ENCODE data around the gene UGT1A10.
"Not testable (repeated sequence)": the region's sequence is repeated elsewhere in the genome, so short reads cannot be mapped to it uniquely, and the experiment has no call there.

UGT1A10 gene

DNA sequence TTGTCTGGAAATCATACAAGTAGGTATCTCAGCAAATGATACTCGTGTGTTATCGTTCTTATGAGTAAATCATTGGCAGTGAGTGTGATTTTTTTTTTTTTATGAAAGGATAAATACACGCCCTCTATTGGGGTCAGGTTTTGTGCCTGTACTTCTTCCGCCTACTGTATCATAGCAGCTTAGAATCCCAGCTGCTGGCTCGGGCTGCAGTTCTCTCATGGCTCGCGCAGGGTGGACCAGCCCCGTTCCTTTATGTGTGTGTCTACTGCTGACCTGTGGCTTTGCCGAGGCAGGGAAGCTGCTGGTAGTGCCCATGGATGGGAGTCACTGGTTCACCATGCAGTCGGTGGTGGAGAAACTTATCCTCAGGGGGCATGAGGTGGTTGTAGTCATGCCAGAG is at the start of gene UGT1A10:
Gene UGT1A10, plus strand, starts transcription at position 143 of the 400 bp plus-strand sequence. Its CDS starts 75 bp downstream, at position 218.
- not testable (repeated sequence) for DNase-seq (ENCODE audit: low read depth in 2 of 2)

- DNase-seq (ENCODE audit: low read depth in 2 of 2), result no peak
These were observed 47.8 kb upstream of the UGT1A10 start for GRCh38 chr2:233588400-233588799.

DNA sequence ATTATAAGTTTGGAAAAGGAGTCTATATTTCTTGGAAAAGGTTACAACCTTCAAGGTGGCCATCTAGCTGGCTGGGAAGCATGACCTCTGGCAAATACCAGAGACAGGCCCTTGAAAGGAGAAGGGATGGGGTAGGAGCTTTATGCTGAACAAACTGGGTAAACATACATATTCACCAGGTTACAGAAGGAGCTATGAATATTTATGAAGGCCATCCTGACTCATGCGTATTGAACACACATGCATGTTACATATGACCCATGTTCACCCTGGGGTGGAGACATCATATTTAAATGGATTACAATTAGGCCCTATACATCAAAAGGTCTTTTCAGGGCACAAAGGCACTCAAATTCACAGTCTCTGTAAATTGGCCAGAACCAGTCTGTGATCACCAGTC is 43.5 kb upstream of the UGT1A10 start:
- DNase-seq (ENCODE audit: low read depth in 2 of 2), result not testable (repeated sequence)

- DNase-seq (ENCODE audit: low read depth in 2 of 2), result no peak
These were observed 43.0 kb upstream of the UGT1A10 start for GRCh38 chr2:233593201-233593600.

DNA sequence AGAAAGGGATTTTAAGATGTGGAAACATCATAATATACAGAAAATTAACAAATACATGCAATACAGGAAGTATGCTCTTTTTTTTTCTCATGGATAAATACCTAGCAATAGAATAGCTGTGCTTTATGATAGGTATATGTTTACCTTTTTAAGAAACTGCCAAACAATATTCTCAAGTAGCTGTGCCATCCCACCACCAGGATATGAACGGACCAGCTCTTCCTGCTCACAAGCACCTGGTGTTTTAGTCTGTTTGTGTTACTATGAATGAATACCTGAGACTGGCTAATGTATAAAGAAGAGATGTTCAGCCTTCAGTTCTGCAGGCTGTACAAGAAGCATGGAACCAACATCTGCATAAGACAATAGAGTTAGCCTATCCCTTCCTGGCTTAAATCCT is 38.7 kb upstream of the UGT1A10 start:
- DNase-seq (ENCODE audit: low read depth in 2 of 2), result no peak

- DNase-seq (ENCODE audit: low read depth in 2 of 2), result no peak
These were observed 37.3 kb upstream of the UGT1A10 start for GRCh38 chr2:233598952-233599351.

DNA sequence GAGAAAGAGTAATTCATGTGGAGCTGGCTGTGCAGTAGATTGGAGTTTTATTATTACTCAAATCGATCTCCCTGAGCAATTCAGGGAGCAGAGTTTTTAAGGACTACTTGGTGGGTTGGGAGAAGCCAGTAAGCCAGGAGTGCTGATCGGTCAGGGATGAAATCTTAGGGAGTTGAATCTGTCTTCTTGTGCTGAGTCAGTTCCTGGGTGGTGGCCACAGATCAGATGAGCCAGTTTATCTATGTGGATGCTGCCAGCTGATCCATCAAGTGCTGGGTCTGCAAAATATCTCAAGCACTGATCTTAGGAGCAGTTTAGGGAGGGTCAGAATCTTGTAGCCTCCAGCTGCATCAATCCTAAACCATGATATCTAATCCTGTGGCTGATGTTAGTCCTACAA is 35.9 kb upstream of the UGT1A10 start:
- no peak for DNase-seq (ENCODE audit: low read depth in 2 of 2)

DNA sequence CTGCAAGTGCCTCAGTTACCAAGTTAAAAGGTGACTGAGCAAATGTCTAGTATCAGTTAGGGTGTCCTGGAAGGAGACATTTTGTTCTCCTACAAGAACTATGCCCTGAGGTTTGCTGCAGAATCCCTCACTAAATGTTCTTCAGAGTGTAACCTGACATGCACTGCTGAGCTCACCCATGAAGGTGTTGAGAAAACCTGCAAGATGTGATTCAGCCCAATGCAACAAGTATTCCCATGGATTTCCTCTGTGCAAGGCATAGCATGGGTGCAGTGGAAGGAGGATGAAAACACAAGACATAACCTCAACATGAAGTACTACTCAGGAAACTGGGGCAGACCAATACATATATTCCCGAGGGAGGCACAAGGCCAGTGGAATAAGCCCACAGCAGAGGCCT is 34.2 kb upstream of the UGT1A10 start:
- DNase-seq (ENCODE audit: low read depth in 2 of 2), result no peak

DNA sequence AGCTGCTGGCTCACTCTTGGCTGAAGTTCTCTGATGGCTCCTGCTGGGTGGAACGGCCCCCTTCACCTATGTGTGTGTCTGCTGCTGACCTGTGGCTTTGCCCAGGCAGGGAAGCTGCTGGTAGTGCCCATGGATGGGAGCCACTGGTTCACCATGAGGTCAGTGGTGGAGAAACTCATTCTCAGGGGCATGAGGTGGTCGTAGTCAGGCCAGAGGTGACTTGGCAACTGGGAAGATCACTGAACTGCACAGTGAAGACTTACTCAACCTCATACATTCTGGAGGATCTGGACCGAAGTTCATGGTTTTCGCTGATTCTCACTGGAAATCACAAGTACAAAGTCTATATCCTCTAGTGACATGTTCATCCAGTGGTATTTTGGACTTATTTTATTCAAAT is 32.7 kb upstream of the UGT1A10 start:
- no peak for DNase-seq (ENCODE audit: low read depth in 2 of 2)

GRCh38 chr2:233604826-233605225 is 31.4 kb upstream of the UGT1A10 start:
- no peak for DNase-seq (ENCODE audit: low read depth in 2 of 2)

DNA sequence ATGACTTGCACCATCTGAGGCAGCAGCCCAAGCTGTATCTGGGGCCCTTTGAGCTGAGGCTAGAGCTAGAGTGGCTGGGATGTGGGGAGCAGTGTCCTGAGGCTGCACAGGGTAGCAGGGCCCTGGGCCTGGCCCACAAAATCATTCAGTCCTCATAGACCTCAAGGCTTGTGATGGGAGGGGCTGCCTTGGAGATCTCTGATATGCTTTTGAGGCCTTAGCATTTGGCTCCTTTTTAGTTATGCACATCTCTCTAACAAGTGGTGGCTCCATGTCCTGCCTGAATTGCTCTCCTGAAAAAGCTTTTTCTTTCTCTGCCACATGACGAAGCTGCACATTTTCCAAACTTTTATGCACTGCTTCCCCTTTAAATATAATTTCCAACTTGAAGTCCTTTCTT is 30.6 kb upstream of the UGT1A10 start:
- DNase-seq (ENCODE audit: low read depth in 2 of 2), result no peak

GRCh38 chr2:233611284-233611683 is 25.0 kb upstream of the UGT1A10 start:
- DNase-seq (ENCODE audit: low read depth in 2 of 2), result no peak

DNA sequence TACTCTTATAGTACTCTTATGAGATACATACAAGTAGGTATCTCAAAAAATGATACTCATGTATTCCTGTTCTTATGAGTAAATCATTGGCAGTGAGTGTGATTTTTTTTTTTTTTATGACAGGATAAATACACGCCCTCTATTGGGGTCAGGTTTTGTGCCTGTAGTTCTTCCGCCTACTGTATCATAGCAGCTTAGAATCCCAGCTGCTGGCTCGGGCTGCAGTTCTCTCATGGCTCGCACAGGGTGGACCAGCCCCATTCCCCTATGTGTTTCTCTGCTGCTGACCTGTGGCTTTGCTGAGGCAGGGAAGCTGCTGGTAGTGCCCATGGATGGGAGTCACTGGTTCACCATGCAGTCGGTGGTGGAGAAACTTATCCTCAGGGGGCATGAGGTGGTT is 18.8 kb upstream of the UGT1A10 start, which contains the start of gene UGT1A8:
Gene UGT1A8, plus strand, starts transcription at position 158 of the 400 bp plus-strand sequence. Its CDS starts 75 bp downstream, at position 233.
- not testable (repeated sequence) for DNase-seq (ENCODE audit: low read depth in 2 of 2)

- no peak for DNase-seq (ENCODE audit: low read depth in 2 of 2)
These were observed 16.0 kb upstream of the UGT1A10 start for GRCh38 chr2:233620204-233620603.

DNA sequence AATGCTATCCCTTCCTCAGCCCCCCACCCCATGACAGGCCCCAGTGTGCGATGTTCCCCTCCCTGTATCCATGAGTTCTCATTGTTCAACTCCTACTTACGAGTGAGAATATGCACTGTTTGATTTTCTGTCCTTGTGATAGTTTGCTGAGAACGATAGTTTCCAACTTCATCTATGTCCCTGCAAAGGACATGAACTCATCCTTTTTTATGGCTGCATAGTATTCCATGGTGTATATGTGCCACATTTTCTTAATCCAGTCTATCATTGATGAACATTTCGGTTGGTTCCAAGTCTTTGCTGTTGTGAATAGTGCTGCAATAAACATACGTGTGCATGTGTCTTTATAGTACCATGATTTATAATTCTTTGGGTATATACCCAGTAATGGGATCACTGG is 14.4 kb upstream of the UGT1A10 start:
- not testable (repeated sequence) for DNase-seq (ENCODE audit: low read depth in 2 of 2)

- DNase-seq (ENCODE audit: low read depth in 2 of 2), result no peak
These were observed 8.8 kb upstream of the UGT1A10 start for GRCh38 chr2:233627331-233628025.

GRCh38 chr2:233638836-233639235 is 2.6 kb downstream of the UGT1A10 start:
- DNase-seq (ENCODE audit: low read depth in 2 of 2), result no peak

DNA sequence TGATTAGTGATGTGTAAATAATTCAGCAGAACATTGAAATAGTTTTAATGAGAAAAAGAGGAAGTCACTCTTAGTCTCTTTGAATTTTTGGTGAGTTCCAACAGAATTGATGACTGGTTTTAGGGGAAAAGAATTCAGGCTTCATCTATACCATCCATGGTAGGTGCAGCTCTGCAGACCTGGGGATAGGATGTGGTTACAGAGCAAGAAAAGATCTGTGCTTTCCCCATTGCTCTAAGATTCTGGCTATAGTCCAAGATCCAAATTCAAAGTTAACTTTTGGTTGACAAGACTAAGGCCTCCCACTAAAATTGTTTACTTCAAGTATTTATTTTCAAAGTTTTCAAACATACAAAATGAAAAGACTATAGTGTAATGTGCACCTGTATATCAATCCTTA is 3.6 kb downstream of the UGT1A10 start:
- DNase-seq (ENCODE audit: low read depth in 2 of 2), result no peak

DNA sequence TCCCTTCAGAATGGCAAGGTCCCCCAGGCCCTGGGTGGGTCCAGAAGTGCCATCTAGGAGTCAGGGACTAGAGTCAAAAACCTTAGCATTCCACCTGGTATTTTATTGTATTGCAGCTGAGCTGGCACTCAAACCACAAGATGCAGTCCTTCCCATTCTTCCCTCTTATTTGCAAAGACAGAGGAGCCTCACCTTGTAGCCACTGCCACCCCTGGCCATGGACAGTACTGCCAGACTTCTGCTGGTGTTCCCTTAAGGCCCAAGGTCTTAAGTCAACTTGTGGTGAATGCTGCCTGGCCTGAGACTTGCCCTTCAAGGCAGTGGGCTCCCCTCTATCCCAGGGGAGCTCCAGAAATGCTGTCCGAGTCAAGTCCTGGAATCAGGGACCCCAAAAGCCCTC is 6.9 kb downstream of the UGT1A10 start:
- no peak for DNase-seq (ENCODE audit: low read depth in 2 of 2)

- not testable (repeated sequence) for DNase-seq (ENCODE audit: low read depth in 2 of 2)
These were observed 9.8 kb downstream of the UGT1A10 start for GRCh38 chr2:233646033-233646432.

DNA sequence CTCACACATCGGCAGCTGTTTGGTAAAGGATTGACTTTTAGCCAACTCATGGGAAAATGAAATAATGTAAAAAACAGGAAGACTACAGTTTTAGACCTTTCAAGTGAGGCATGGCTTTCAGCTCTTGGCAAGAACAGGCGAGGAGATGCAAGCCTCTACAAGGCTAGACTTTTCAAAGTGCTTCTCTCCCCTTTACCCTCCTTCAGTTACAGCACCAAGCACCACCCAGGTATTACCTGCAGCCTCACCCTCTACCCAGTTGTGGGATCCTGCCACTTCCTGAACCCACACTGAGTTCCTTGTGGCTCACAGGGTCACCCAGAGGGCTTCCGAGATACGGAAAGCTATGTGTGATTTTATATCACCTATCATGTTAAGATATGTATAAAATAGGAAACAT is 14.7 kb downstream of the UGT1A10 start:
- no peak for DNase-seq (ENCODE audit: low read depth in 2 of 2)

GRCh38 chr2:233651430-233651829 is 15.2 kb downstream of the UGT1A10 start:
- no peak for DNase-seq (ENCODE audit: low read depth in 2 of 2)

DNA sequence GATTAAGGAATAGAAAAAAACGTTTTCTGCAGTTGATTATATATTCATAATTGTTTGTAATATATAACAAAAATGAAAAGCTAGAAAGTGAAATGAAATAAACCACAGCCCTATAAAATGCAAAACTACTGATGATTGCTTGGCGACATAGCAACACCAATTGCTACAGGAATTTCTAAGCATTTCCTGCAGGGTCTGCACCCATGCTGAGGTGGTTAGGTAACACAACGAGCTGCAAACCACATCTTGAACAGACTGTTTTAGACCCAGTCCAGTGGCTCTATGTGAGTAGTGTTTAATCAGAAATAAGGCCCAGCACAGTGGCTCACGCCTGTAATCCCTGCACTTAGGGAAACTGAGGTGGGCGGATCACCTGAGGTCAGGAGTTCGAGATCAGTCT is 18.3 kb downstream of the UGT1A10 start:
- no peak for DNase-seq (ENCODE audit: low read depth in 2 of 2)

DNA sequence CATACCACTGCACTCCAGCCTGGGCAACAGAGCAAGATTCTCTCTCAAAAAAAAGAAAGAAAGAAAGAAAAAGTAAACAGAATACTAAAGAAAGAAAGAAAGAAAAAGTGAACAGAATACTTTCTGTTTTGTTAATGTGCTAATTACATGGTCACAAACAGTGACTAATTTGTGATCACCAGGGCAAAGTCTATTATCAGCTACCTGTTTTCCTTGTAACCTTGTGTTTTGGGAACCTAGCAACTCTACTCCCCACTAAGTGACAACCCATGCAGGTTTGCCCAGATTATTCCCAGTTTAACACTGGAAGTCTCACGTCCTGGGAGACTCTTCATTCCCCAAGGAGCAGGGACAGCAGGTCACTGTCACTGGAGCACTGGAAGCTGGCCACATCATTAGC is 18.8 kb downstream of the UGT1A10 start:
- DNase-seq (ENCODE audit: low read depth in 2 of 2), result no peak
